Measurements from ENCODE around the gene KNTC1.

DNA sequence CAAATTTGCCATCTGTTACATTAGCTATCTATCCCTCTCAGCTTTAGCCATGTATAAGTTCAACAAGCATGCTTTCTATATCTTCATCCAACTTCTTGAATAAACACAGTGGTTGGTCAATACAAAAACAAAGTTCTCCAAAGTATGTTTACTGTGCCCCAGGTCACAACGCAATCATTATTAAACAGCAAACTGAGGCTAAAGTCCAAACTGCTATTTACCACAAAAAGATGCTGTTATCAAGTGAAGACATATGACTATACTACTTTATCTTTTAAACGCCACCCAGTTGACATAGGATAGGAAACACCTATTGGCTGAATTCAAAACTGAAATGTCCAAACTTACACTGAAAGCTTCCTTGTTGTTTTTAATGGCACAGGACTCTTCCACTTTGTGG, 38.0 kb upstream of the KNTC1 start:
- TF ChIP-seq POLR2A (IDR thresholded peaks at IDR 0.05), result no peak
- TF ChIP-seq CTCF (IDR thresholded peaks at IDR 0.05 in 8 of 11, conservative IDR thresholded peaks at IDR 0.05 in 3 of 11), result no peak
